Activated CD4-positive, alpha-beta T cell treated with anti-CD3 and anti-CD28 coated beads, Interleukin-10, Interleukin-2, amounts not matched to agents 100 ng/mL and 50 ng/mL, durations not matched to agents 16 hours and 8 hours (primary cell): ENCODE measurements around the gene ADAMTS15.

Experiments
- DNase-seq: peaks from one replicate; pipeline ENCODE4 v3.0.0-alpha.2; 2020

ADAMTS15 gene

DNA sequence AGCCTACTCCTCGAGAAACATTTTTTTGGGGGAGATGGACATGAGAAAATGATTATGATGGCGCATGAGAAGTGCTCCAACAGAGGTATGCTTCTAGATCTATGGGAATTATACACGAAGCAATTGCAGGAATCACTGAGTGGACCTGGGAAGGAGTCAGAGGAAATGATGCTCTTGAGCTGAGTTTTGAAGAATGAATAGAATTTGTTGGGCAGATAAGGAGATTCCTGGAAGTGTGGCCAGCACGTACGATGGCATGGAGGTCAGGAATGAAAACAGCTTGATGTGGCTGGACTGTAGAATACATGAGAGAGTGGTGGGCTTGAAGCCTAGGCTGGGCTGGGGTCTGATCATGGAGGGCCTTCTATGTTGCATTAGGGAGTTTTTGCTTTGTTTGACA, 31.7 kb downstream of the ADAMTS15 start:
- DNase-seq, result no peak

DNA sequence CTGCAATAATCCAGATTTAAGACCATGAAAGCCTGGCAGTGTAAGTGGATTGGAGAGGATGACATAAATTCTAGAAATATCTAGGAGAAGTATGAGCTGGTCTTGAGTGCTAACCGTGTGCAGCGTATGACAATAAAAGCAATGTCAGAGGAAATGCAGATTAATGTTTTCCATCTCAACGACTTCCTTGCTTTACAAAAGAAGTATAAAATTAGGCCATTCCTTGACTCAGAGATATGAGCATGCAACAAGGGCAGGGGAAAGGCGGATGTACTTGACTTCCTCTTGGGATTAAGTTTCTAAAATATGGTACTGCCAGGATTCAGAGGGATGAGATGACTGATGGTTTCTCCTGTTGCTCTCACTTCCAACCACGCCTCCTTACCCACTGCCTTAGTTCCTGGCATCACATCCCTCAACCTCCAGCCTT, 32.3 kb downstream of the ADAMTS15 start:
- no peak for DNase-seq

DNA sequence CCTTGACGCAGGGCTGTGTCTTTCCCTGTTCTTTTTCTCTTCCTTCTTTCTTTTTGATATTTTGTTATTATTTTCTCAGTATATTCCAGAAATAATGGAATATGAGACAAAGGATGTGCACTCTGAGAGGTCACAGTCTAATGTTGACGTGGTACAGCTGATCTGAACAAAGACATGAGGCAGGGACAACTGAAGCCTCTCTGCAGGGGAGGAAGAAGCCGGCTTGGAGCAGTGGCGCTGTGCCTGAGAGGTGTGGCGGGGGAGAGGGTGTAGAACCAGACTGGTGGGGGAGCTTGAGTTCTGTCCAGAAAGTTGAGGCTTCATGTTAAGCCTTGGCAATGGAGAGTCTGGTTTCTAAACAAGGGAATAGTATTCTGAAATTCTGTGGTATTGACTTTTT, 34.7 kb downstream of the ADAMTS15 start:
- DNase-seq, result no peak

DNA sequence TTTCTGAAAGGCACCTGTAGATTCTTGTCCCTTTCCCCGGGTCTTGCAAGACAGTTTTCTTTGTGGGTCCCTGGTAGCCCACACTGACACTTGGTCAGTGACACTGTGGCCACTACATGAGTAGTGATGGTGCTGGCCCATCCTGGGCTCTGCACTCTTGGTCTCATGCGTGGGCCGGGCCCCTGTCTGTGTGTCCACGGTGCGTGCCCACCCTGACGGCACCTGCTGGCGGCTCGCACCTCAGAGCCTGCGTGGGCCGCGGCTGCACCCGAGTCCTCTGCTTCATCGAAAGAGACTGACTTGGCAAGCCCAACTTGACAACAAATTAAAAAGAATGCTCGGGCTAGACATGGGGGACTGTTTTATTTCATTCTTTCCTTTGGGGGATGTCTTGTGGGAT, 37.5 kb downstream of the ADAMTS15 start:
- DNase-seq, result no peak

DNA sequence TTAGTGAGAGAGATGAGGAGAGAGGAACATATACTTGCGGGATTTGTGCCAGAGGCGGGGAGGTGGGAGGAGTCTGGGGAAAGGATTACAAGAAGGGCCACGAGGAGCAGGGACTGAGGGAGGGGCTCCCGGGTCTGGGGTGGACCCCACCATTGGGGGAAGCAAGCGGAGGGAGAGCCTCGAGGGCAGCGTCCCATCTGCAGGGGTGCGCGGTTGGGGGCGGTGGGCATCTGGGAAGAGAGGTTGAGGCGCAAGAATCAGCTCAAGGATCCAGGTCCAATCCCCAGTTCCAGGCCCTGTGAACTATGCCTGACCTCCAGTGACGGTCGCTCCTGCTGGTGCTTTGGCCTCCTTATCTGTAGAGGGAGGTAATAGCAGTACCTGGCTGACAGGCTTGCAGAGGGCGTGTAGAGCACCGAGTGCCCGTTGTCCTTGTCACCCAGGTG, 38.0 kb downstream of the ADAMTS15 start:
- no peak for DNase-seq

DNA sequence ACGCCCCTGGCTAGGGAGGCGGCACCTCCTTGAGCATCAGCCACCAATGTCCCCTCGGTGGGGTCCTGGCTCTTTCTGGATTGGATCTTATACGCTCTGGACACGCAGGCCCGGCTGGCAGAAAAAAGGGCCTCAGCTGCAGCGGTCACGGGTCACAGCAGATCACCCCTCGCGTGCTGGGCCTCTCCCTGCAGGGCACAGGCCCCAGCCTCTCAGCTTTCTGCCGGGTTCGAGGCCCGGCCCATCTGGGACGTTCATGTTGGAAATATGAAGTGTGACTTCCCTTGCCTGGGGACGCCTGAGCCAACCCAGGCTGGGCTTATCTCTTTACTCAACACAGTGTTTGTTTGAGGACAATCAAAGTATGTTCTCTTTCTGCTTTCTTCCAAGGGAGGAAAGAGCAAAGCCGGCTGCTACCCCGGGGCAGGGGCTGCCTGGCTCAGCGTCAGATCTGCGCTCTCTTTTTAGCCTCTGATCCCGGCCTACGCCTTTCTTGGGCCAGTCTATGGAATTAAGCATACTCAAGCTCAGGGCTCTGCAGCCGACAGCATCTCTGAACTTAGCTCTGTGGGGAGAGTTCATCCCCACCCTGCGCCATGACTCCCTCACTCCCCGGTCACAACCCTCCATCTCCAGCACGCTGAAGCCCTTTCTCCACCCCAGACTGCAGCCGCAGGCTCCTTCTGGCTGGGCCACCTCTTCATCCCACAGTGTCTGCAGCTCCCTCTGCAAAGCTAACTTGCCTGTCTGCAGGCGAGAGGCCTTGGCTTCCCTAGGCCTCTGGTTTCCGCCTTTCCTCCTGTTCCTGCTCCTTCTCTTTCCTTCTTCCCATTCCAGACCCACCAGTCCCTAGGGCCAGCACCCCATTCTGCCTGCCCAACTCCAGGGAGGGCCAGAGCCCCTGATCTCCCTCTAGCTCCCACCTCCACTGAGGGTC, 38.8 kb downstream of the ADAMTS15 start:
- no peak for DNase-seq

DNA sequence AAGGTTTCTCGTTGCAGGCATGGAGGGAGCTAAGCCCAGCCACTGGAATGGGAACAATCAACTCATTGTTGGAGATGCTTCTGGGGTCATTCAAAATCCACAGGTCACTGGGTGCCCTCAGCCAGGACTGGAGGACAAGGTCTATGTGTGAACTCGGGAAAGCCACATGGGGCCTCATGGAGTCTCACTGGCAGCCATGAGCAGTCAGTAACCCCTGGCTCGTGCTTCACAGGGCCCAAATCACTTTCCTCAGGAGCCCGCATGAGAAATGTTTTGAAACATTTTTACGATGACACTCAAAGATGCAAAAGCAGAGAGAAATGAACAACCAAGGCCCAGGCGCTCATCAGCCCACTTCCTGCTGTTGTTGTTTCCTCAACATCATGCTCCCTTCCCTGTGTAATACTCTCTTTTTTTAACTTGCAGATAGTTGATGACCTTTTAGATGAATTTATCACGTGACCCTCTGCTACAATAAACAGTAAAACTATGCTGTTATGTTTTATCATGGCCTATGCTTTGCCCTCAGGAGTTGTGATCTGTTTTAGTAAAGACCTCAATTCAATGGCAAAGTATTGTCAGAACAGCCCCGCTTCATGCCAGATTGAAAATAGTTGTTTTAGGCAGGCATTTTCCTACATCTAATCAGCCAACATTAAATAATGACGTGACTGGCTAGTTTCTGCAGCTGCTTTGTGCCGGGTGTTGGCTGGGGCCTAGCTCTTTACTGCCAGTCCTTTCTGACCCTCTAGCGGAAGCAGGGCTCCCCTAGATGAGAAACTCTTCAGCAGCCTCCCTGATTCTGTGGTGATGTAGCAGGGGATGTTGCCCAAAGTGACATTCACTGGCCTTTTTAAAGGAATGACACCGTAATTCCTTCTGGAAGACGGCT, 39.7 kb downstream of the ADAMTS15 start:
- no peak for DNase-seq

DNA sequence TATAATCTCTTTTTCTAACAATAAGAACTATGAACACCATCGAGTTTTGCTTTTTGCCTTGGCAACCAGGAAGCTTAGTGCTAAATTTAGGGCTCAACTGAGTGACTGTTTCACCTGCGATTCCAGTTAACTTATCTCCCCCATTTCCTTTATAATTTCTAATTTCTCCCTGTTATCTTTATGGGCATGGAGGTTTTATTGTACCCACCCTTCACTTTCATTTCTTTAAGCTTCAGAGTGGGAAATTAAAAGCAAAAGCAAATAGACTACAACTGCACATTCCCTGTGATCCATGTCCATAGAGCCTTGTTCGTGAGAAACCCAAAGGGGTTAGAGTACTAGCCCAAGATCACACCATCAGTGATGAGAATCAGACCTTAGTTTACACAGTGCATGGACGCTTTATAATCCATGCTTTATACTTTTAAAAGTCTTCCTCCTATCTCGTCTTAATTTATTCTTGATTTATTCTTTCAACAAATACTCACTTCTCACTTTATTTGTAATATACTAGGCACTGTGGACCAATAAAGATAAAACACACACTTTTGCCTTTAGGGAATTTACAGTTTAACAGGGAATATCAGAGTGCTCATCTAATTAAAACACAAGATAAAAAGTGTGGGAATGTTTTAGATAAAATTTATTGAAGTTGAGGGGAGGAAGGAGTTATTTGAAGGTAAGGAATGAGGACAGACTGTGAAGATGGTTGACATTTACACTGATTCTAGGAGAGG, 40.6 kb downstream of the ADAMTS15 start:
- no peak for DNase-seq

DNA sequence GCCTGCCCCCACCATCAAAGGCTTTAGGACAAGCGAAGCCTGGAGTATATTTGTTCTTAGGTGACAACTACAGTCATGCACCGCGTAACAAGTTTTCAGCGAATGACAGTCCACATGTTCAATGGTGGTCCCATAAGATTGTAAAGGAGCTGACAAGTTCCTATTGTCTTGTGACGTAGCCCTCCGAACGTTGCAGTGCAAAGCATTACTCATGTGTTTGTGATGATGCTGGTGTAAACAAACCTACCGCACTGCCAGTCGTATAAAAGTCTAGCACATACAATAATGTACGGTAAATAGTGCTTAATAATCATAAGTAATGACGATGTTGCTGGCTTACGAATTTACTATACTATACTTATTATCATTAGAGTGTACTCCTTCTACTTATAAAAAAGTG, 41.3 kb downstream of the ADAMTS15 start:
- DNase-seq, result no peak

DNA sequence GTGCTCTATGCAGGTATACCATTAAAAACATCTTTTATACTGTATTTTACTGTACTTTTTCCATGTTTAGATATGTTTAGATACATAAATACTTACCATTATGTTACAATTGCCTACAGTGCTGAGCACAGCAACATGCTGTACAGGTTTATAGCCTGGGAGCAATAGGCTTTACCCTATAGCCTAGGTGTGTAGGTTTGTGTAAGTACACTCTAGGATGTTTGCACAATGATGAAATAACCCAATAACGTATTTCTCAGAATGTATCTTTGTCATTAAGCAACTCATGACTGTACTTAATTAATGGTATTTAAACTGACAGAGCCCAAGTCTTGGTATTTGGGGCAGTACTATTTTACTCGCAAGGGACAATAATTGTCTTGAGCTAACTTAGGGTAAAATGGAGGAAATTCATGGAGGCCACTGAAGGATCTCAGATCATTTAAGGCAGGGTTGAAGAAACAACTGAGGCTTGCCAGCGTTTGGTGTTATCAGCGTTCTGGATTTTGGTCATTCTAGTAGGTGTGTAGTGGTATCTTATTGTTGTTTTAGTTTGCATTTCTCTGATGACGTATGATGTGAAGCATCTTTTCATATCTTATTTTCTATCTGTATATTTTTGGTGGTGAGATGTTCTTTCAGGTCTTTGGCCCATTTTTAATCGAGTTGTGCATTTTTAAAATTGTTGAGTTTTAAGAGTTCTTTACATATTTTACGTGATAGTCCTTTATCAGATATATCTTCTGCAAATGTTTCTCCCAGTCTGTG, 42.4 kb downstream of the ADAMTS15 start:
- no peak for DNase-seq

DNA sequence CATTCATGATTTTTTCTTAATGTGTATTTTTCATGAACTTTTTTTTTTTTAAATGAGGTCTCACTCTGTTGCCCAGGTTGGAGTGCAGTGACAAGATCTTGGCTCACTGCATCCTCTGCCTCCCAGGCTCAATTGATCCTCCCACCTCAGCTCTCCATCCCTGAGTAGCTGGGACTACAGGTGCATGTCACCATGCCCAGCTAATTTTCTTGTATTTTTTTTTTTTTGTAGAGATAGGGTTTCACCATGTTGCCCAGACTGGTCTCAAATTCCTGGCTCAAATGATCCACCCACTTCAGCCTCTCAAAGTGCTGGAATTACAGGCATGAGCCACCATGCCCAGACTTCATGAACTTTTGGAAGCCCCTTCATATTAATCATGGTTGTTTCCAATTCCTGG, 49.7 kb downstream of the ADAMTS15 start:
- no peak for DNase-seq

DNA sequence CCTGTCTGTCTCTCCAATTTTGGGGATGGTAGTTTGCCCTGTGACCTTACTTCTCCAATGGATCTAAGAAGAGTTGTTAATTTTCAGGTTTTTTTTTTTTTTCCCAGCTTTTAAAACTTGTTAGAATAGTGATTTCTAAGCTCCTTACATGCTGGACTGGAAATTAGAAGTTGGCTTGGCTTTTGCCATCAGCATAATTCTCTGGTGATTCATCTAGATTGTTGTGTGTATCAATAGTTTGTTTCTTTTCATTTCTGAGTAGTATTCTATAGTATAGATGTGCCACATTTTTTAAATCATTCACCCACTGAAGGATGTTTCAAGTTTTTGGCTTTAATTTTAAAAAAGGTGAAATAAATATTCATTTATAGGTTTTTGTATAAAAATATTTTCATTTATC, 51.4 kb downstream of the ADAMTS15 start:
- no peak for DNase-seq

DNA sequence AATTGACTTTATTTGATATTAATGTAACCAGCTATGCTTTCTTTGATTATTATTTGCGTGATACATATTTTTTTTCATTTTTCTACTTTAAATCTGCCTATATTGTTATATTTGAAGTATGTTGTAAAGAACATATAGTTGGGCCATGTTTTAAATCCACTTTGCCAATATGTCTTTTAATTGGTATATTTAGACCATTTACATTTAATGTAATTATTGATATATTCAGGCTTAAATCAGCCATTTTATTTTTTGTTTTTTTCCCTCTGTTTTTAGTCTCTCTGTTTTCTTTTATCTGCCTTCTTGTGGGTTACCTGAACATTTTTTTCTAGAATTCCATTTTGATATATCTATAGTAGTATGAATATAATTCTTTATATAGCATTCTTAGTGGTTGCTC, 55.9 kb downstream of the ADAMTS15 start:
- DNase-seq, result no peak

DNA sequence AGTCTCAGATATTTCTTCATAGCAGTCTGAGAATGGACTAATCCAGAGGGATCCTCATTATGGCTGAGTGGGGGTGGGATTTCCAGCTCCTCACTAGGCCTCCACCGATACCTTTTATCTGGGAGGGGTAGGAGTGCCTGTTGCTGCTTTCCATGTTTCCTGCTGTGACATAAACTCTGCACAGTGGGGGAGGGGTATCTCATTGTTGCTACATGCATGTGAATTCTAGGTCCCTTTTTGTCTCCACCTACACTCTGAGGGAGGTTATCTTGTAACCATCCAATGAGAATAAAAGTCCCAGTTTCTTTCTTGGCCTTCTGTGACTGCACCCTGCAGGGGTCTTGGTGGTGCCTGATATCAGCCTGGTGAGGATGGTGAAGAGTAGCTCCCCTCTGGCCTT, 60.5 kb downstream of the ADAMTS15 start:
- no peak for DNase-seq

DNA sequence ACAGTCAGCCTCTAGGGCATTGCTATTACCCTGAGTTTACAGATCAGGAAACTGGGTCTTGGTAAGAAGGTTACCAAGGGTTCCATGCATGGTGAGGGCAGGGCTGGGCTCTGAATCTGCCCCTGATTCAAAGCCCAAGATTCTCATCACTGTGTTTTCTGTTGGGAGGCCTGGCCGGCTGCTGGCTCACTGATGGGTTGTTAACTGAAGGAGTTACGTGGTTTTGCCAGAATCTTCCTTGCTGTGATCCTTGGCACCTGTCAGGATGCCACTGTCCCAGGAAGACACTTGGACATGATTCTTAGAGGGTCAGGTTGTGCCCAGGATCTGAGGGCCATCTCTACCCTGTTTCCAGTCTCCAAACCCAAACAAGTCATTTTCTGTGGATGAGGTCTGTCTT, 61.5 kb downstream of the ADAMTS15 start:
- DNase-seq, result no peak

DNA sequence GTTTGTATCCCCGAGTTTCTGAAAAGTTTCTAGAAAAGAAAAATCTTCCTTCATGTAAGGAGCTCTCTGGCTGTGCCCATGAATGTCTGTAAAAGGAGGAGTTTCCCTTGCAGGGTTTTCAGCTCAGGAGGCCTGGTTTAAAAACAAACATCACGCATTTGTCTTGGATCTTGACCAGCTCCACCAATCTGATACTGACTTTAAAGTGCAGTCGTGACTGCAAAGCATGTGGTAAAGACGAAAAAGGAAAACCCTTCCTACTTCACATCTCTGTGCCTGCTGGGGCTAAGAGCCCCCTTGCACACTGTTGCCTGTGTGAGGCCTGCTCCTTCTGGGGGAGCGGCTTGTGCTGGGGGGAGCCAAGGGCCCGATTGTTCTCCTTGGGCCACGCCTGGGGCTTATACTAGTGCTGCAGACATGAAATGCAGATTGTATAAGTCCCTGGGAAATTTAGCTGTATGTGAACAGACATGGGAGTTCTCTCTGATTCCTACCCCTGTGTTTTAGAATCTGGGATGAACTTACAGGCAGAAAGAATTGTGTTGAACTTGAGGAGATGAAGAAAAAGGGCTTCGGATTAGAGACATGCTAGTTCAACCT, 62.1 kb downstream of the ADAMTS15 start:
- no peak for DNase-seq

DNA sequence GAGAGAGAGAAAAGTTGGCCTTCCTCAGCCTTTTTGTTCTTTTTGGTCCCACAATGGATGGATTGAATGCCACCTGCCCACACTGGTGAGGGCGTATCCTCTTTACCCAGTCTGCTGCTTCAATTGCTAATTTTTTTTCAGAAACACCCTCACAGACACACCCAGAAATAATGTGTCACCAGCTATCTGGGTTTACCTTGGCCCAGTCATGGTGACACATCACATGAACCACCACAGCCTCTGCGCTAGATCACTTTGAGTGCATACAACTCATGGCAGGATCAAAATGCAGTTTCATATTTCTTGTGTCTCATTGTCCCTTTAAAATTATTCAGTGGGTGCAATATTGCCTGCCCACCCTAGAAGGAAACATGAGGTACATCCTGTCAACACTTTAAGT, 63.3 kb downstream of the ADAMTS15 start:
- no peak for DNase-seq

DNA sequence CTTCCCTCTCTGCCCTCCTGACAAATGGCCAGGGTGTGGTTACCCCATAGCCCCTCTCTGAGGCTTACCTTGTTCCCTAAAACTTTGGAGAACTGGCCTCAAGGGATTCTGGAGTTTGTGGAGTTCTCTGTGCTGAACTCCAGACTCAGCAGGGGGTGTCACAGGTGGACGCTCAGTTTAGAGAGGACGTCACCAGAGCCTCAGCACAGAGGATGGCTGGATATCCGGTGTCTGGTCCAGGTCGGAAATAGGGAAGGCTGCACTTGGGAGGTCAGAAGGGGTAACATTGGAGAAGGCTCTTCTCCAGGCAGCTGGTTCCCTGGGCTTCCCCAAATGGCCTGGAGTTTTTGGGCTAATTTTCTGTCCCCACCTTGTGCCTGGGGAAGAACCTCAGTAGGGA, 64.2 kb downstream of the ADAMTS15 start:
- no peak for DNase-seq

DNA sequence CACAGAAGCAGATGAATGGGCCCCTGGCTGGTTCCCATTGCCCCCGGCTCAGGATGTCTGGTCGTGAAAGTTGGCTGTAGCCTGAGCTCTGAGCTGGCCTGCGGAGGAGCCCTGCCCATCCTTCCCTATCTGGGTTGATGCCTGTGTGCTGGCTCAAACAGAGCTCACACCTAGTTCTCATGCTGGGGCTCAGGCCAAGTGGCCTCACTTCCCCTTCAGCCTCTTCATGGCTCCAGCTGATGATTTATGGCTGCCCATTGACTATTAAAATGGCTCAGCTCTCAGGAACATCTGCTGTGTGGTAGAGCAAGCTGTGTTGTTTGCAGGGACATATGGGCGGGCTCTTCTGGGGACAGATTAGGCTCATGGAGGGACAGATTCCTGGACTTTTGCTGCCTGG, 64.7 kb downstream of the ADAMTS15 start:
- DNase-seq, result no peak

DNA sequence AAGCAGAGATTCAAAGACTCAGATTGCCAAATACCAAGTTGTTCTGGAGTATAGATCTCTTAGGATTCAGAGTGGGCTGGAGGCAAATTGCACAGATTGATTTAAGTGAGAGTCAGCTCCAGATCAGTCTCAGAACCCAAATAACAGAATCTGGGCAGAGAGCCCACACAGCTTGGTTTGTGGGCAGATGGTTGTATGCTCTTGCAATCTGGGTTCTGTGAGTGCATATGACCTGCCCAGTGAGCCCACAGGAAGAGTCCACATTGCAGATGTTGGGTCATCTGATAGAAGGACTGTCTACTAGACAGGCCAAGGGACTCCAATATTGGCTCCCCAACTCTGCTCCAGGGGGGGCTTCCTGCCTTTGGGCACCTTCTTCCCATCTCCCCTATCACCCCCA, 65.9 kb downstream of the ADAMTS15 start:
- no peak for DNase-seq

DNA sequence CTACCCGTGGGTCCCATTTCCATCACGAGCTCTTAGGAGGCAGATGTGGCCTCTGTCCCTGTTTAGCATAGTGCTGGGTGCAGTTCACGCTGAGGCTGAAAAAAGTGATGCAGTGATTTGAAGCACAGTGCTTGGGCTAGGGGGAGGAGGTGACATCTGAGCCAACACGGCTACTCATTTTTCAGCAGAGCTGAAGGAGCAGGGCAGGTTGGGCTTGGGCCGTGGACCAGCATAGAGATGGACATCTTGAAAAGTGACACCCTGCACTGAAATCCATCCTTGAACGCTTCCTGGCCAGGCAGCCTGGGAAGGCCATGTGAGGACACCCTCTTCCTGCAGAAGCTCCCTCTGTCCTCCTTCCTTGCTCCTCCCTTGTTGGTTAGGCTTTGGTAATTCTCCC, 66.4 kb downstream of the ADAMTS15 start:
- no peak for DNase-seq
